Measurements from ENCODE around the gene MRM2. TPM values are rescaled to one million over a fixed set of nuclear protein-coding genes. Genes with fewer than 3 reads are reported as not detected.
A peak's percentile ranks its signal among the peaks of the same experiment; 100 is the strongest.

The MRM2 gene
- 10 to 100 TPM; 13.2 to 13.7 TPM for total RNA-seq

GRCh38 chr7:2241580-2242540 is at the start of gene MRM2, which contains the start of gene NUDT1:
TSS of gene MRM2 (minus strand) at chr7:2242205. CDS start at chr7:2242169, 36 bp downstream.
TSS of gene NUDT1 (plus strand) at chr7:2242226. CDS start at chr7:2244575, 2,349 bp downstream.
- no peak for TF ChIP-seq CTCF (IDR thresholded peaks at IDR 0.05)
- H3K27me3 ChIP-seq = no peaks in the 10 kb centered on the region
- peaks cover 18% of the 10 kb centered on the region for H3K36me3 ChIP-seq
- H3K4me1 ChIP-seq = peaks cover 0 to 22% of the 10 kb centered on the region in 2 donors
- peak; percentile 85 for DNase-seq (ENCODE audit: low spot score)
- no peaks in the 10 kb centered on the region for H3K9me3 ChIP-seq
- H3K27ac ChIP-seq = peak within 1 kb of the TSS; percentile 67 to 73
- H3K4me3 ChIP-seq = peak within 1 kb of the TSS; percentile 91 to 100

- DNase-seq (ENCODE audit: low spot score) = no peak
- H3K4me1 ChIP-seq = no peaks in the 10 kb centered on the region
- no peaks in the 10 kb centered on the region for H3K9me3 ChIP-seq
- no peak for TF ChIP-seq CTCF (IDR thresholded peaks at IDR 0.05)
- H3K27ac ChIP-seq = no peak overlapping the region
- no peaks in the 10 kb centered on the region for H3K27me3 ChIP-seq
- H3K4me3 ChIP-seq = no peak overlapping the region
- H3K36me3 ChIP-seq = no peaks in the 10 kb centered on the region
These were observed 48.9 kb upstream of the MRM2 start for GRCh38 chr7:2290877-2291276.

DNA sequence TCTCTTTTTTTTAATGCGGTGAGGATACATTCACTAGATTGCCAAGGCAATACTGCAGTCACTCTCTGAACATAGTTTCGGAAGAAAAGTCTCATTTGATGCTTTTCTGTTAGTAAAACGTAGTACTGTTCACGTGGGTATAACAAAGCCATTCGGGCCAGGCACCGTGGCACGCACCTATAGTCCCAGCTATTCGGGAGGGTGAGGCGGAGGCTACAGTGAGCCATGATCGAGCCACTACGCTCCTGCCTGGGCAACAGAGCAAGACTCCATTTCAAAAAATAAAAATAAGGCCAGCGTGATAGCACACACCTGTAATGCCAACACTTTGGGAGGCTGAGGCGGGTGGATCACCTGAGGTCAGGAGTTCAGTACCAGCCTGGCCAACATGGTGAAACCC is 47.6 kb upstream of the MRM2 start:
- Histone ChIP-seq H3K4me3 (no peak overlapping the region), H3K27me3 (no peaks in the 10 kb centered on the region), H3K36me3 (no peaks in the 10 kb centered on the region), H3K27ac (no peak overlapping the region), H3K9me3 (no peaks in the 10 kb centered on the region), H3K4me1 (no peaks in the 10 kb centered on the region)
- no peak for TF ChIP-seq CTCF (IDR thresholded peaks at IDR 0.05)
- no peak for DNase-seq (ENCODE audit: low spot score)

DNA sequence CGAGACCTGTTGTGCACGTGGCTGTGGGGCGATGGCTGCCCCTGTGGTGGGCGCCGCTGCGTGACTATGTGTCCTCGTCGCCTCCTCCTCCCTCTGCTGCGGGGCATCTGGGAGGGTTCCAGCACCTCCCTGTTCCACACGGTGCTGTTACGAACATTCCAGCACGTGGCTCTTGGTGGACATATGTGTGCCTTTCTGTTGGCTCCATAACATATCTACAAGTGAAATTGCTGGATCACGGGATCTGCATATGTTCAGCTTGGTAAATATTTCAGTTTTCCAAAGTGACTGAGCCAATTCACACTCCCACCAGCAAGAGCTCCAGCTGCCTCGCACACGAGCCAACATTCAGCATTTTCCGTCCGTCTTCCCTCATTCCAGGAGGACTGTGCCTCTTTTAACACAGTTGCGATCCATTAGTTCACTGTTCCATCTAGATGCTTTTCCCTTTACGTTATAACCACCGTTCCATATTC is 47.1 kb upstream of the MRM2 start:
- Histone ChIP-seq H3K36me3 (no peaks in the 10 kb centered on the region), H3K27ac (no peak overlapping the region), H3K27me3 (no peaks in the 10 kb centered on the region), H3K4me1 (no peaks in the 10 kb centered on the region), H3K4me3 (no peak overlapping the region), H3K9me3 (no peaks in the 10 kb centered on the region)
- DNase-seq (ENCODE audit: low spot score) = no peak
- TF ChIP-seq CTCF (IDR thresholded peaks at IDR 0.05) = no peak

- TF ChIP-seq CTCF (IDR thresholded peaks at IDR 0.05) = no peak
- Histone ChIP-seq H3K27ac (no peak overlapping the region), H3K27me3 (no peaks in the 10 kb centered on the region), H3K36me3 (no peaks in the 10 kb centered on the region), H3K9me3 (no peaks in the 10 kb centered on the region), H3K4me1 (no peaks in the 10 kb centered on the region), H3K4me3 (no peak overlapping the region)
- DNase-seq (ENCODE audit: low spot score) = no peak
These were observed 46.5 kb upstream of the MRM2 start for GRCh38 chr7:2288503-2288902.
